ENCODE data around the gene DDX3Y.

DDX3Y gene

DNA sequence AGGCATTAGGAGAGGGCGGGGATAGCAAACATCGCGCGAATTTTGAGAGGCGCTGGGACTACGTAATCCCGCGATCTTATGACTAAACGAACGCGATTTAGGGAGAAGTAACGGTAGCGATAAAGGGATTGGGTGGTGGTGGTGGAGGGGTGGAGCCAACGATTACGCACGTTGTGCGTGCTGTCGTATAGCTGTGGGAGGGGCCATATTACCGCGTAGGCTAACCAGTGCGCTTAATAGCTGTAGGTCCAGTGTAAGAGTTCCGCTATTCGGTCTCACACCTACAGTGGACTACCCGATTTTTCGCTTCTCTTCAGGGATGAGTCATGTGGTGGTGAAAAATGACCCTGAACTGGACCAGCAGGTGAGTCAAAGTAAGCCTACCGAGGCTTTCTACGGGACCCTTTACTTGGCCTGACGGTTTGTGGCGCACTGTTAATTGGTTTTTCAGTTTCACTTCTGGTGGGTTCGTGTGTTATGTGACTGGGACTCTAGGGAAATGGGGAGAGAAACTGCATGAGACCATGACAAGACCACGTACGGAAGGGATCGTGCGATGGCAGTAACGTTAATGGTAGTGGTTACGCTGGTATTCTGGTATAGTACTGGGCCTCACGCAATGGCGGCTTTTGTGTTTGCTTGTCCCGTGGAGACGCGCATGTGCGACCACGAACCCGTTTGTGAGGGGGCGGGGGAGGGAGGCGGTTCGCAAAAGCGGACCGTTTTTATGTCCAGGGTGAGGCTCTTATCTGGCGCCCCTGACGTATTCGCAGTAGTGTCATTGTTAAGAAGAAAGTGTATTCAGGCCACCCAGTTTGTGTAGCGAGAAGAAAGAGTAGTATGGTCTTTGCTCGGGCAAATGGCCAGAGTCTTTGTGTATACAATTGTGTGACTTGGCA, at the start of gene DDX3Y:
TSS of gene DDX3Y (plus strand) at position 251 of the 899 bp plus-strand sequence. CDS start at position 320, 69 bp downstream.
- peak within 1 kb of the TSS; percentile 79 for H3K27ac ChIP-seq
- TF ChIP-seq ZFX (IDR thresholded peaks at IDR 0.05; ENCODE audit: borderline replicate concordance), result no peak
- TF ChIP-seq, protein P1, sequence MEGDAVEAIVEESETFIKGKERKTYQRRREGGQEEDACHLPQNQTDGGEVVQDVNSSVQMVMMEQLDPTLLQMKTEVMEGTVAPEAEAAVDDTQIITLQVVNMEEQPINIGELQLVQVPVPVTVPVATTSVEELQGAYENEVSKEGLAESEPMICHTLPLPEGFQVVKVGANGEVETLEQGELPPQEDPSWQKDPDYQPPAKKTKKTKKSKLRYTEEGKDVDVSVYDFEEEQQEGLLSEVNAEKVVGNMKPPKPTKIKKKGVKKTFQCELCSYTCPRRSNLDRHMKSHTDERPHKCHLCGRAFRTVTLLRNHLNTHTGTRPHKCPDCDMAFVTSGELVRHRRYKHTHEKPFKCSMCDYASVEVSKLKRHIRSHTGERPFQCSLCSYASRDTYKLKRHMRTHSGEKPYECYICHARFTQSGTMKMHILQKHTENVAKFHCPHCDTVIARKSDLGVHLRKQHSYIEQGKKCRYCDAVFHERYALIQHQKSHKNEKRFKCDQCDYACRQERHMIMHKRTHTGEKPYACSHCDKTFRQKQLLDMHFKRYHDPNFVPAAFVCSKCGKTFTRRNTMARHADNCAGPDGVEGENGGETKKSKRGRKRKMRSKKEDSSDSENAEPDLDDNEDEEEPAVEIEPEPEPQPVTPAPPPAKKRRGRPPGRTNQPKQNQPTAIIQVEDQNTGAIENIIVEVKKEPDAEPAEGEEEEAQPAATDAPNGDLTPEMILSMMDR (IDR thresholded peaks at IDR 0.05), result no peak

GRCh38 chrY:12855791-12856275, 48.8 kb upstream of the DDX3Y start:
- TF ChIP-seq, protein P1 (IDR thresholded peaks at IDR 0.05), result no peak
- no peak for TF ChIP-seq ZFX (IDR thresholded peaks at IDR 0.05; ENCODE audit: borderline replicate concordance)
- H3K27ac ChIP-seq, result no peak overlapping the region

- TF ChIP-seq ZFX (IDR thresholded peaks at IDR 0.05; ENCODE audit: borderline replicate concordance), result no peak
- TF ChIP-seq, protein P1 (IDR thresholded peaks at IDR 0.05), result no peak
- no peak overlapping the region for H3K27ac ChIP-seq
Observed at GRCh38 chrY:12867960-12868359, 36.7 kb upstream of the DDX3Y start.

DNA sequence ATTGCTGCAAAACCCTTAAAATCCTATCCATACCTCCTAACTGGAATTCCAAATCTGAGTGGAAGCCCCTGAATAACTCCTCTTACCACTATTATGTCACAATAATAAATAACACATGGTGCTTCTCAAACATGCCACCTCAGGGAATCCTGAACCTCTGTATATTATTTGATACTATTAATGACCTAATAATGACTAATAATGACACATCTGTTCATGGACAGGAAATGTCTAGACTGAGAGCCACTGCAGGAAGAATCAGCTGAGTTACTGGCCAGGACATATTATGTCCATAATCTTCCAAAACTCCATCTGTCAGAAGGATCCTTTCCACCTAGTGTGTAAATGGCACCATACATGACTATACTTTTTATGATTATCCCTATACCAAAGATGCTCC, 7.7 kb upstream of the DDX3Y start:
- H3K27ac ChIP-seq, result no peak overlapping the region
- no peak for TF ChIP-seq ZFX (IDR thresholded peaks at IDR 0.05; ENCODE audit: borderline replicate concordance)
- TF ChIP-seq, protein P1 (IDR thresholded peaks at IDR 0.05), result no peak

DNA sequence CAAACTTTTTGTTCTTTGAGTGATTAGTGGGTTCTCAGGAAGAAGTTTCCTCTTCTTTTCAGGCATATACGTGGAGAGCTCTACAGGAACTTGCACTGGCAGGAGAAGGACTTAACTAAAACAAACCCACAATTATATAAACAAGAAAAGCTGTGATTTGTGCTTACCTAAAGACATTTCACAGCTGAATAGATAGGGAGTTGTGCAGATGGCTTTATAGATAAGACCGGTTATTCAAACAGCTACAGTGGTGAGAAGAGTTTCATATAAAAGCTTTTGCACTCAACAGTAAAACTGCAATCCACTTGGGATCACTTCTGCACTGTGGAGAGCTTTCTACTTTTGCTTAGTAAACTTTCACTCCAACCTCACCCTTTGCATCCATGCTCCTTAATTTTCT, 6.1 kb upstream of the DDX3Y start:
- no peak overlapping the region for H3K27ac ChIP-seq
- TF ChIP-seq, protein P1 (IDR thresholded peaks at IDR 0.05), result no peak
- no peak for TF ChIP-seq ZFX (IDR thresholded peaks at IDR 0.05; ENCODE audit: borderline replicate concordance)

DNA sequence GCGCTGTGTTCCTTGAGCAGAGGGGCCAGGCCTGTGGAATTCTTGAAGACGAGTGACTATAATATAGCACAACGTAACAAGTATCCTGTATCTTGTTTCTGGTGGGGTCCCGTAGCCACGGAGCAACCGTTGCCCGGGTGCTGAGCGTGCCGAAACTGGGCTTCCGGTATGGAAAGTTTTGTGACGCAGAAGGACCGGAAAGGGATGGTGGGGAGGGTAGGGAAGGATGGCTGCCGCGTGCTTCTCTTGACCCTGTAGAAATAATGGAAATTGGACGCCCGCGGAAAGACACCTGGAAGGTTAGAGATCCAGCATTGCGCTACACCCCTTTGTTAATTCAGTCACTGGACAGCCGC, 827 bp downstream of the DDX3Y start:
- TF ChIP-seq, protein P1 (IDR thresholded peaks at IDR 0.05), result no peak
- no peak for TF ChIP-seq ZFX (IDR thresholded peaks at IDR 0.05; ENCODE audit: borderline replicate concordance)
- H3K27ac ChIP-seq, result peak overlapping the region; percentile 79

DNA sequence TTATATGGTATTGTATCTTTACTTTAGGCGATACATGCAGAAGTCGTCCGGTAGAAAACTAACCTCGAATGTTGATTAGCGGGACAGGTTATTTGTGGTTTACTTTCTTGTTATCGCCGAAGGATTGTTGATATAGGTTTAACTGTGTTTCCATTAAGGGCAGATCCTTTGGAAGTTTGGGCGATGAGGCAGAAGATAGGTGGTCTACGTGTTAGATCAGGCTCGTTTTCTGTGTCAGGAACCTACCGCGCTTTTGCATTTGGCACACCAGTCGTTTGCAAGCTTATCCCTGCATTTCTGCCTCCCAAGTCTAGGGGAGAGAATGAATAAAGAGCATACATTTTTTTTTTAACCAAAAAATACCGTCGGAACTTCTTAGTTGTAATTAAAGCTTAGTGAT, 1.2 kb downstream of the DDX3Y start:
- TF ChIP-seq, protein P1 (IDR thresholded peaks at IDR 0.05), result no peak
- no peak for TF ChIP-seq ZFX (IDR thresholded peaks at IDR 0.05; ENCODE audit: borderline replicate concordance)
- peak overlapping the region; percentile 79 for H3K27ac ChIP-seq

All from 22Rv1 (cell line).